Skin of body (tissue), 2 donors: ENCODE results near the gene GGNBP2. TPM values are rescaled to one million over a fixed set of nuclear protein-coding genes. Genes with fewer than 3 reads are reported as not detected.

Experiments used
- DNase-seq: peaks from one replicate; lab custom pipeline; 2025; lab: John Stamatoyannopoulos, UW
- total RNA-seq: library from RNA; depleted of rRNA; stranded (reverse); fragments of >200 nt; gene quantifications from one replicate; pipeline ENCODE4 v1.2.3, GENCODE V29; 2014

GGNBP2 gene
- total RNA-seq, 1 donor from 2014 or later = 66.1 TPM

DNA sequence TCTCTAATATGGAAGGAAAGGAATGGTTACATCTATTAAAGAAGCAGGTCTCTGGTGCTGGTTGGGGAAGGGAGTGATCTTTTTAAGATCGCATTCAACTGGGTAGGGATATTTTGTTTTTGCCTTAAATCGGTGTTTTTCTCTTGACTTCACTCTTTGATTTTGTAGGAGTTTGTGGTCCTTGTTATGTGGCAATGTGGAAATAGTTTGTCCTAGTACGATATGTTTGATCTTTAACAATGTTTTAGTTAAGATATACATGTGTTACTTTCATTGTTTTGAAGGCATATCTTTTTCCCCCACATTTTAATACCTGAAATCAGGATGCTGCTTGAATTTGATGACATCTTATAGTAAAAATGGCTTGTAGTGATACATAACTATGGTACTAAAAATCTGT, 8.7 kb downstream of the GGNBP2 start:
- no peak for DNase-seq

DNA sequence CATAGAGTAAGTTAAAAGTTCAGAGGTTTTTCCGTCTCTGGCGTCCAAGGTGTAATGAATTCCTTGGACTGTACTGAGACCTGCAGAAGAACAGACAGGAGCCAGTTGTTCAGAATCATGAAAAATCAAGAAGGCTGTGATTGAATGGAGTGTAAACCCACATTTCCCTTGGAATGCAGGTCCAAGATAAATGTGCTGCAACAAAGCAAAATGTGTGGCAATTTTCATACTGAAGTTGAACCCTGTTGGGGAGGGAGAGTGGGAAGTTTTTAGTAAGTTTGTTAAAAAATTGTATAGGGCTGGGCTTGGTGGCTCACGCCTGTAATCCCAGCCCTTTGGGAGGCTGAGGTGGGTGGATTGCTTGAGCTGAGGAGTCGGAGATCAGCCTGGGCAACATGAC, 21.4 kb downstream of the GGNBP2 start:
- no peak for DNase-seq

DNA sequence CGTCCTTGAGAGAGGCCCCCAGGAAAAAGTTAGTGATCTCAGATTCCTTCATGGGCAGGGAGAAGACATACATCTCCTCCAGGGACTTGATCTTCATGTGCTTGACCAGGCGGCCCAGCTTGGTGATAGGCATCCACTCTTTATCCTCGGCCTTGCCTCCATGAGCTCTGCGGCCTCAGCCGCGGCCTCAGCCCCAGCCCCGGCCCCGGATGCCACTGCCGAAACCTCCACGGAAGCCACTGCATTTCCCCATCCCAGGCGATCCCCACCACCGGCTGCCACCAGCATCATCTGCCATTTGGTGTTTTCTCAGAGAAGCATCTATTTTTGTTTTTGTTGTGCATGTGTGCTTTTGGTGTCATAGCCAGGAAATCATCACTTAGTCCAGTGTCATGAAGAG, 30.3 kb downstream of the GGNBP2 start:
- no peak for DNase-seq

DNA sequence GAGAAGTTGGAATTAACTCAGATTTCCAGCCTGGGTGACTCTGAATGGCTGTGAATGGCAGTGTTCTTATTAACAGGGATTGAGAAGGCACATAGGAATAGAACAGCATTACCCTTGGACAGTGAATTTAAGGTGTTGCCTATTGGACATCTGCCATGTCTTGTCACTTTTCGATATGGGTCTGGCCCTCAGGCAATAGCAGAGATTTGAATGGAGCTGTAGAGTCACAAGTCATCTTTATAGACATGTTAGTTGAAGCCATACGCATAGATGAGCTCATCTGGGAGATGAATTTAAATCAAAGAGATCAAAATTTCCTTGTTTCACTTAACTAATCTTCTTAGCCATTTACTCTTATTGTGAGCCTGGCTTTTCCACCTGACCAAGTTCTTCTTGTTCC, 32.1 kb downstream of the GGNBP2 start:
- no peak for DNase-seq

DNA sequence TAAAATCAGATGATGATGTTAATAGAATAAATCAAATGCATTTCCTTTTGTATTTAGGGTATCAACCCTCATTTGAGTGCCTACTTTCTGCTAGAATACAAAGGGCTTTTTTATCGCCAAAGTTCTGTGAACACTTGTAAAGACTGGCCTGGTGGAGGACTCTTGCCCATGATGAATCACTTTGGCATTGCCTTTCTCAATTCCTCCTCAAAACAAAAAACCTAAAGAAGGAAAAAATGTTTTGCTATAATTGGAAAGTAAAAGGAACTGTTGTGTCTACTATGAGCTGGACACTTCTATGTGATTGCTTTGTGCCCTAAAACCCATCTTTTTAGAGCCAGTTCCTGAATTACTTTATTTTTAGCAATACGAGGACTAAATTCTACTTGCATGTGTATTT, 34.0 kb downstream of the GGNBP2 start:
- no peak for DNase-seq

DNA sequence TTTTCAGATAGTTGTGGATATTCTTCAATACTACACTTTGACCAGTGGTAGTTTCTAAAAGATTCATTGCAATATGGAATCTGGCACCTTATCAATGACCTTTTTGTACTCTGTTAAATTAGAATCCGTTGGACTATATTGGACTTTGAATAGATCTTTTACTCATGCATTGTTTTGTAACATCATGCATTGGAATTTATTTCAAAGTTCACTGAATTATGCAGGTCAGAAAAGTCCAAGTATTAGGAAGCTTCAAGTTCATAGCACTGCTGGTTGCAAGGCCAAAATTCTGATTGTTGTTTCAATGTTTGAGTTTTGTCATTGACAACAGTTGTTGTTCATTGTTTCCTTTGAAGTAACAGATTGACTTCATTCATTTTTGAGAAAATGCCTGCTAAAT, 39.1 kb downstream of the GGNBP2 start:
- DNase-seq = no peak

DNA sequence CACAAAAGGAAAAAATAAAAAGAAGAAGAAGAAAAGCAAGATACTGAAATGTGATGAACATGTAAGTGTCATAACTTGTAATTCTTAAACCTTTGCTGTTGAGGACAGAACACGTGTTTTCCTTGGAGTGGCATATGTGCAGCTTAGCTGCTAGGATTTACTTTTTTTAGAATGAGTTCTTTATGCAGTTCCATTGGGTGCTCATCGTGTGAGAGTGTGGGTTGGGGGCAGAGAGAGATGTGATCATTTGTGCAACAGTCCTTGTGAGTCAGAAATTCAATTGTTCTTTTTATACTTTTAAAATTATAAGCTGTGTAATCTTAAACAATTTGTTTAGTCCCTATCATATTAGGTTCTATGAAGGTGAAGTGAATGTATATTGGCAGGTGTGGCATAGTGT, 41.4 kb downstream of the GGNBP2 start:
- no peak for DNase-seq

DNA sequence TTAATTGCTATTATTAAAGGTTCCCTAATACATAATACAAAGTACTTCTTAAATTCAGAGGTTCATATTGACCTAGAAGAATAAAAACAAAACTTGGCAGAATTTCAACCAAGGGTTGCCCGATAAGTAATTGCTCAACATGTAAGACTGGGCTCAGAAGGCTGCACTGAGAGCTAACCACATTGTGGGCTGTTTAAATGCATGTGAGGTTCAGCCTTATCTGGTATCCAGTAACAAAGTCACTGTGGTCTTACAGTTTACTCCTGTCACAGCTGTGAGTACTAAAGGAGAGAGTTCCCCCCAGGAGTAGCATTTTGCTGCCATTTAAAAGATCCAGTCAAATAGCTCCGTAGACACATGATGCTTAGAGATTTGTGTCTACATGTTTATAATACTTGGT, 45.4 kb downstream of the GGNBP2 start:
- DNase-seq = no peak

DNA sequence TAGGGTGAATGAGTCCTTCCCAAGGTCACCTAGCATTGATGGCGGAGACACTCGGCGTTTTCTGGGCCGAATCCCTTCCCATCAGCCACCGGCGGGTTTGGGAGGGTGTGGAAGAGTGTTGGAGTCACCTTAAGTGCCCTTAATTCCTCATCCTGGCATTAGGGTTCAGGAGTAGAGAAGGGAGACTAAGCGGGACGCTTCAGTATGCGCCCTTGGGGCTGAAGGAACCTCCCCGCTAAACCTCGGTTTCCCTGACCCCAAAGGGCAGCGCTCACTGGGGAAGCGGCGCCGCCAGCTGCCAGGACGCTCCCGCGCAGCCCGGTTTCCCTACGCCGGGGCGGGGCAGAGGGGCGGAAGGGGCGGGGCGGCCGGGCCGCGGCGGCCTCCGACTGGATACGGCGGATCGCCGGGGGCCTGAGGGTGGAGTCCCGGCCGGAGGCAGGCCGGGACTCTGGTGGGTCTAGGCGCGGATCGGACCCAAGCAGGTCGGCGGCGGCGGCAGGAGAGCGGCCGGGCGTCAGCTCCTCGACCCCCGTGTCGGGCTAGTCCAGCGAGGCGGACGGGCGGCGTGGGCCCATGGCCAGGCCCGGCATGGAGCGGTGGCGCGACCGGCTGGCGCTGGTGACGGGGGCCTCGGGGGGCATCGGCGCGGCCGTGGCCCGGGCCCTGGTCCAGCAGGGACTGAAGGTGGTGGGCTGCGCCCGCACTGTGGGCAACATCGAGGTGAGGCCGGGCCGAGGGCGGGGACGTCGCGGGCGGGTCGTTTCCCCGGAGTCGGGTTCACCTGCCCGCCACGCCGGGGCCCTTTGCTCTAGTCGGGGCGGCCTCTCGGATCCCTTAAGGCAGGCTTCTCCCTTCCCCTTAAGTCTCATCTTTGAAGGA, 47.0 kb downstream of the GGNBP2 start, which contains the start of gene DHRS11:
DHRS11 (plus strand) TSS at position 446 of the 882 bp plus-strand sequence; CDS start at position 577, 131 bp downstream.
- DNase-seq = peak; percentile 15

DNA sequence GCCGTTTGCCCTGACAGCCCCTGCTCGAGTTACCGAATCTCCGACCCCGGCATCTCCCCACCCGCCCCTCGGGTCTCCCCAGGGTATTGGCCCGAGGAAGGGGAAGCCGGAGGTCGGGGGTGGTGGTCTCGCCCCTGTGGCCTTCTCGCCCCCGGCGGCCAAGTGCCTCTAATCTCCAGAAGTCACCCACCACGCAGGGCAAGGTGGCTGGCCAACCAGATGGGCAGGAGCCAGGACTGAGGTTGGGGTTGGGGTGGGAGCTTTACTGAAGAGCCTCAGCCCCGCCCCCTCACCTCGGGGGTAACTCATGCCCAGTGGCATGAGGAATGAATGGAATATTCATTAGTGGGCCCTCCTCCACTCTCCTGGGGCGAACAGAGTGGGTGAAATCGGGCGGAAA, 47.6 kb downstream of the GGNBP2 start:
- DNase-seq = no peak

DNA sequence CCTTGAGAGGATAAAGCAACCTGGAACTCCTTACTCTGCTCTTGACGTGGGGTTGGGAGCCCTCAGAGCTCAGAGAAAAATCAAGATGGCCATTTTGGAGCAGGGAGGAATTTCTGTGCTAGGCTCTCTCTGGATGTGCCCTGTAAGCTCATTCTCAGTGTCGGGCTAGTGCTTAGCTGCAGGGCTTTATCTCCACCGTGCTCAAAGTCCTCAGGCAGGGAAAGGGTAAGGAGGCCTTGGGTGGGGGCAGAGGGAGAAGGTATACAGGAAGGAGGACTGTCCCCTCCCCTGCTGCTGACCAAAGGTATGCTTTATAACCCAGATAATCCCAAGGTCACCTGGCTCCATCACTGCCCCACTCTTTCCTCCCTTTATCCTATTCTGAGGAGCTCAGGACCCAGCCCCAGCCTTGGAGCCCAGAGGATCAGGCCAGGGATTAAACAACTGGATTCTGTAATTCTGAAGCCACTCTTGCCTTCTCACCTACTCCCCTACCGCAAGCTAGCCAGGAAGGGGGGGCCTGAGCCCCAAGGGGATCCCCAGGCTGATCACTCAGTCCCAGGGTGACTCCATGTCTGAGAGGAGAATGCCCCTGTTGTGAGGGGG, 48.1 kb downstream of the GGNBP2 start:
- no peak for DNase-seq

DNA sequence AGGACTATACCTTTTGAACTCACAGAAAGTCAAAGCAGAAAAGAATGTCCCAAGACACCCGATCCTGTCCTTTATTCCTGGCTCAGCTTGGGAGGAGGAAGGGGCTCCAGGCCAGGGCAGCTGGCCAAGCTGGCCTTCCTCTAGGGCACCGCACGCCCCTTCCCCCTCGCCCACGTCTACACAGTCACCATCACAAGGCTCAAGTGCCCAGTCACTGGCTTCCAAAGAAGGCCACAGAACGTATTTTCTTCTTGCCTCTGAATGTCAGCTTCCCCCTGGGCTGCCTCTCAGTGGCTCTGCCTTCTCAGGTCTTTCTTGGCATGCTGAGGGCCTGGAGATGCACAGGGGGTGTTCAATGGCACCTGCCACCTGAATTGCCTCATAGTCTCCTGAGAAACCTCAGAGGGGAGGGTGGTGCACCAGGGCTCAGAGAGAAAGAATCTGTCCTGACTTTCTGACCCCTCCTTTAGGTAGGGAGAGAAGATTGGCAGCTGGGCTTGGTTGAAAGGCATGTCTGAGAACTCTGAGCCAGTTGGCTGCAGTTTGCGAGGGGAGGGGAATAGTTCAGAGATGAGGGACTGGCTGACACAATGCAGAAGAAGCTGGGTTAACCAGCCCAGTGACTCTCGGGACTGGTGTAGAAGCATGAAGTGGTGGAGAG, 49.1 kb downstream of the GGNBP2 start:
- no peak for DNase-seq

DNA sequence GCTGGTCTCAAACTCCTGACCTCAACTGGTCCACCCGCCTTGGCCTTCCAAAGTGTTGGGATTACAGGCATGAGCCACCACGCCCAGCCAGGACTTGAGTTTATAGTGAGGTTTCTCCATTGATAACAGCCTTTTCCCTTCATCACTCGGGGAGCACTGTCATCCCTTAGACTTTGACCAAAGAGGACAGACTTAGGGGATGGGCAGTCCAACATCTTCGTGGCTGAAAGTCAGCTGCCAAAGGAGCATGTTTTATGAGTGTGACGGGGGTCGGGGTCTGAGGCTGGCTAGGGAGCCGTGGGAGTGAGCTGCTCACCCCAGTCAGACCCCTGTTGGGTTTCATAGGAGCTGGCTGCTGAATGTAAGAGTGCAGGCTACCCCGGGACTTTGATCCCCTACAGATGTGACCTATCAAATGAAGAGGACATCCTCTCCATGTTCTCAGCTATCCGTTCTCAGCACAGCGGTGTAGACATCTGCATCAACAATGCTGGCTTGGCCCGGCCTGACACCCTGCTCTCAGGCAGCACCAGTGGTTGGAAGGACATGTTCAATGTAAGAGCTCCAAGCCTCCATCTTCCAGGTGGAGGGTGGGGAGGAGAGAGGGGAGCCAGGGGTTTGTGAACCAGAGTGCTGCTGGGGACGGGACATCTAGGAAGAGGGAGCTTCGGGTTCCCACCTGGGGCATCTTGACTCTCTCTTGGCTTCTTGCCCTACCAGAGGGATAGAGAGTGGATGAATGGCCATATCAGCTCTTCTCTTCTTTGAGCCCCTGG, 50.1 kb downstream of the GGNBP2 start:
- DNase-seq = no peak

DNA sequence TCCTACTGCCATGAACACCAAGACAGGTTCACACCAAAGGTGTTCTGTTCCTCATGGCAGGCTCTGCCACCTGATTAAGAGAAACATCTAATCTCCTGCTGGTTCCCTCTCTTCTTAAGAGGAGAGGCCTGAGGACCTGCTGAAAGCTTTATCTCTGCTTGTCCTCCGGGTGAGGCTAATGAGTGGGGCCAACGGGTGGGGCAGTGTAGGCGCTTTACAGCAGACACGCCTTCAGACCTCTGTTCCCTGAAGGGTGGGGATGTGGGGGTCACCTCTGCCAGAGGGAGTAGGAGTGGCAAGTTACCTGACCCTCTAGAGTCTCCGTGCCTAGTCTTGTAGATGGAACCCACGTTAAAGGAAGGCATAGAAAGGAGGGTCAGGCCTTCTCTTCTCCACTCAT, 52.5 kb downstream of the GGNBP2 start:
- DNase-seq = no peak

DNA sequence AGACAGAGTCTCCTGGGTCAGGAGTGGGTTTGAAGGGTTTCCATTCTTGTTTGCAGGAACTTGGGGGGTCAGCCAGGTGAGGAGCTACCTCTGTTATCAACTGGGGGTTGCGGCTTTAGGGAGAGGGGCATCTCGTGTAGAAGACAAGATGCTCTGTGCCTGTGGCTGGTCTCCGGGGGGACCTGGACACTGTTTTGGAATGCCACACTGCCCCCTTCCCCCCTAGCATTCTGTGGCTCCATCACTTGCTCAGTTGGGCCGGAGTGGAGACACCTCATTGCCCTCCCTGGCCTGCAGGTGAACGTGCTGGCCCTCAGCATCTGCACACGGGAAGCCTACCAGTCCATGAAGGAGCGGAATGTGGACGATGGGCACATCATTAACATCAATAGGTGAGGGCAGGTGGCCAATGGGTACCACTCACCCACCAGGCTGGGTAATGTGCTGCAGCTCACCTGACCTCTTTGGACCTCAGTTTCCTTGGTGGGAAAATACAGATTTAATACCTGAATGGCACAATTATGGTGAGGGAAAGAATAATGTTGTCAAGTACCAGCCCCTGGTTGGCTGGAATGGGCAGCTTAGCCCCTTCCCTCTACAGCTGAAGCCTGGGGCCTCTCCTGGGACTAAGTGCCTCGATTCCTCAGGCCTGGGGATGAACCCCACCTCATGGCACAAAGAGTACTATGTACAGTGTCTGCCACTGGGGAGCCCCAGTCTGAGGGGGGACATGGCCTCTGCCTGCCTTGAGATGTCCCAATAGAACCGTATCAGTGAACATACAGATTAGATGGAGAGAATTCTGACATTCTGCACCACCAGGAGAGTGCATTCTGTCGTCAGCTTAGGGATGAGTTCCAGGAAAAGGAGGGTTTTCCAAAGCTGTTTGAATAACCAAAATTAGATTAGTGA, 53.4 kb downstream of the GGNBP2 start:
- no peak for DNase-seq

DNA sequence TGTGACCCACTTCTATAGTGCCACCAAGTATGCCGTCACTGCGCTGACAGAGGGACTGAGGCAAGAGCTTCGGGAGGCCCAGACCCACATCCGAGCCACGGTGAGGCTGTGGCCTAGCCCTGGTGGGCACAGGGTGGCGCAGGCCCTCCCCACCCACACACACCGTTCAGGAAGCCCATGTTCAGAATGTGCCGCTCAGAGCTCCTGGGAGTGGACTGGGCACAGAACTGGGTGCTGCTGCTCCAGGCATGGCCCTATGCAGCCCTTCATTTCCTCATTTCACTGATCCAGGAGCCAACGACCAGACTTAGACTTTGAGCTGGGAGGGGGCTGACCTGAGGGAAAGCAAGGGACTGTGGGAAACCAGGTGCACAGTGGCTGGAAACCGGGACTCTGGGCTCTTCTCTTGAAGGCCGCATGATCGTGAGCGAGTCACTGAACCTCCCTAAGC, 54.3 kb downstream of the GGNBP2 start:
- no peak for DNase-seq

DNA sequence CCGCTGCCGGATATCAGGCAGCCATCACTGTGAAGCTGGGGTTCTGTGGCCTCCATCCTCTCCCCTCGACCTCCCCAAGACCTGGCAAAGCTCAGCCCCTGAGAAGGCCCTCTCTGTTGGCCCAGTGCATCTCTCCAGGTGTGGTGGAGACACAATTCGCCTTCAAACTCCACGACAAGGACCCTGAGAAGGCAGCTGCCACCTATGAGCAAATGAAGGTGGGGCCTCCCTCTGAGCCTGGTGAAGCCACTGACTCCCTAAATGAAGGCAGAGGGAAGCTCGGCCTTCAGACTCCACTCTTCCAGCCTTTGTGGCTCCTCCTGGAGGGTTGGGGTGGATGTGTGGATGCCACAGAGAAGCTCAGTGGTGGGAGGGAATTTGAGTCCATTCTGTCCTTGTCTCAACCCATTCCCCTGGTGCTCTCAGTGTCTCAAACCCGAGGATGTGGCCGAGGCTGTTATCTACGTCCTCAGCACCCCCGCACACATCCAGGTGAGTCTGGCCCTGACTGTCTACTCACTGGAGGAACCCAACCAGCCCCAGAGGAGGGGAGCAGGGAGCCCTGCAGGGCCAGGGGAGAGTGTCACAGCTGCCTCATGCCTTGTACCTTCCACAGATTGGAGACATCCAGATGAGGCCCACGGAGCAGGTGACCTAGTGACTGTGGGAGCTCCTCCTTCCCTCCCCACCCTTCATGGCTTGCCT, 55.0 kb downstream of the GGNBP2 start:
- DNase-seq = no peak

DNA sequence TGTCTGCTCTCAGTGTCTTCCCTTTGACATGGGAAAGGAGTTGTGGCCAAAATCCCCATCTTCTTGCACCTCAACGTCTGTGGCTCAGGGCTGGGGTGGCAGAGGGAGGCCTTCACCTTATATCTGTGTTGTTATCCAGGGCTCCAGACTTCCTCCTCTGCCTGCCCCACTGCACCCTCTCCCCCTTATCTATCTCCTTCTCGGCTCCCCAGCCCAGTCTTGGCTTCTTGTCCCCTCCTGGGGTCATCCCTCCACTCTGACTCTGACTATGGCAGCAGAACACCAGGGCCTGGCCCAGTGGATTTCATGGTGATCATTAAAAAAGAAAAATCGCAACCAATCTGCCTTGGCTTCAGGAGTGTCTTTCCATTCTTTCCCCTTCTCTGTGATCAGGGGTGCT, 55.7 kb downstream of the GGNBP2 start:
- DNase-seq = no peak

DNA sequence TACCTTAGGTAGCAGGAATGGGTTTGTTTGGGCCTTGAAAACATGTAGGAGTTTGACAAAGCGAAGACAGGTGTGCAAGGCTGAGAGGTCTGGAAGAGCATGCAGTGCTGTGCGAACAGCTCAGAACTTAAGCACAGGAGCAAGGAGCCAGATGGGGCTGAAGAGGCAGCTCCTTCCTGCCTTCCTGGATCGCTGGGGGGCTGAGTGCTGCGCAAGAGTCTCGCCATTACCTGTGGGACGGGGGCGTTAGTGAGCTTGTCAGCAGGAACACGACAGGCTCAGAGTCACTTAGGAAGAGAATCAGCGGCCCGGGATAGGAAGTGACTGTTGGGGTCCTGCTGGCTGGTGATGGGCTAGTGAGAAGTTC, 56.2 kb downstream of the GGNBP2 start:
- DNase-seq = no peak
